Panc1 (cell line): Measurements from ENCODE around the gene KANK4. TPM values are rescaled to one million over a fixed set of nuclear protein-coding genes. Genes with fewer than 3 reads are reported as not detected.

Experiments used
- ATAC-seq: fragments of 200-7000 bp; cut with Tn5 transposase; 2 replicates; pipeline ENCODE4 v1.9.1; 2020; ENCODE audit warnings: mild to moderate bottlenecking, moderate library complexity
- BruUV-seq: library from RNA; stranded (reverse); fragments of 400-500 nt; replicated peaks from 2 replicates; lab custom pipeline; 2021; lab: Mats Ljungman, UMichigan
- CTCF ChIA-PET: fragments of 300-600 bp; sonication (Branson Sonifier 250); formaldehyde crosslinking; loops from one replicate; lab custom pipeline; 2022; ENCODE audit warnings: antibody characterized with exemption; lab: Charles Lee
- POLR2A ChIA-PET: fragments of 300-600 bp; sonication (Branson Sonifier 250); formaldehyde crosslinking; loops from one replicate; lab custom pipeline; 2022; ENCODE audit warnings: antibody characterized with exemption; lab: Charles Lee
- DNase-seq: peaks from one replicate; pipeline ENCODE4 v3.0.0-alpha.2; 2010; ENCODE audit warnings: low read depth, low spot score
- H3K27ac ChIP-seq: 2 replicates; pipeline ENCODE4 v1.5.1; 2011; ENCODE audit warnings: mild to moderate bottlenecking, low read length, inconsistent platforms
- H3K27me3 ChIP-seq: fragments of 200-500 bp; sonication (Bioruptor generic); 2 replicates; pipeline ENCODE4 v1.6.0; 2014; ENCODE audit warnings: low read length, inconsistent platforms; ENCODE audit not compliant: control insufficient read depth, insufficient read depth
- H3K36me3 ChIP-seq: fragments of 200-500 bp; sonication (Bioruptor generic); 2 replicates; pipeline ENCODE4 v1.5.1; 2014; ENCODE audit warnings: inconsistent platforms, mild to moderate bottlenecking, low read length, moderate library complexity; ENCODE audit not compliant: control insufficient read depth, insufficient read depth
- H3K4me1 ChIP-seq: 2 replicates; pipeline ENCODE4 v1.5.1; 2011; ENCODE audit warnings: inconsistent platforms, mild to moderate bottlenecking, low read length, moderate library complexity; ENCODE audit not compliant: control insufficient read depth, insufficient read depth
- H3K4me3 ChIP-seq, 2 experiments: 2 replicates each; pipeline ENCODE4 v1.5.1; 2011 to 2012; ENCODE audit warnings: low read depth in 2 of 2, low read length in 2 of 2, mild to moderate bottlenecking in 2 of 2, inconsistent platforms in 1 of 2, moderate library complexity in 1 of 2
- H3K9me3 ChIP-seq: fragments of 200-500 bp; sonication (Bioruptor generic); 2 replicates; pipeline ENCODE4 v1.5.1; 2014; ENCODE audit warnings: low read depth, mild to moderate bottlenecking, inconsistent platforms, low read length, moderate library complexity; ENCODE audit not compliant: control insufficient read depth, insufficient read depth
- POLR2AphosphoS5 ChIP-seq: IDR thresholded peaks from 2 replicates; pipeline ENCODE4 v1.6.1; 2012; ENCODE audit warnings: mild to moderate bottlenecking, low read depth, low read length, moderate library complexity
- SIN3A ChIP-seq: IDR thresholded peaks from 2 replicates; pipeline ENCODE4 v1.6.1; 2012; ENCODE audit warnings: low read depth, mild to moderate bottlenecking, low read length, moderate library complexity, borderline replicate concordance; ENCODE audit not compliant: insufficient read depth
- TCF7L2 ChIP-seq: IDR thresholded peaks from 2 replicates; pipeline ENCODE4 v1.6.1; 2011; ENCODE audit warnings: mild to moderate bottlenecking, low read depth, low read length, inconsistent platforms
- in situ Hi-C: cut with HindIII; loops from 2 replicates; pipeline ENCODE4 v1.10.0; 2016; ENCODE audit warnings: low sequenced_read_pairs, low pct_unique_long_range_greater_than_20kb
- intact Hi-C: fragments of 100-400 bp; cut with micrococcal nuclease; formaldehyde crosslinking; loops from one replicate; pipeline ENCODE4 v1.10.0; 2022; ENCODE audit not compliant: unreplicated experiment
- total RNA-seq: library from RNA; stranded (reverse); gene quantifications from one replicate; pipeline ENCODE4 v1.2.1, GENCODE V29; 2021; ENCODE audit not compliant: unreplicated experiment
- TF ChIP-seq, protein P1 (sequence below), 2 experiments: IDR thresholded peaks; 2 replicates each; pipeline ENCODE4 v1.6.1; 2011 to 2012; ENCODE audit warnings: low read depth in 2 of 2, control low read depth in 1 of 2, low read length in 1 of 2, mild to moderate bottlenecking in 1 of 2, moderate library complexity in 1 of 2; ENCODE audit not compliant: insufficient read depth in 1 of 2
- TF ChIP-seq, protein P2 (sequence below): fragments of 450-650 bp; IDR thresholded peaks from 2 replicates; pipeline ENCODE4 v1.5.1; 2017; ENCODE audit warnings: mild to moderate bottlenecking

Gene KANK4
- total RNA-seq, 1 experiment from 2014 or later: 0.18 TPM

DNA sequence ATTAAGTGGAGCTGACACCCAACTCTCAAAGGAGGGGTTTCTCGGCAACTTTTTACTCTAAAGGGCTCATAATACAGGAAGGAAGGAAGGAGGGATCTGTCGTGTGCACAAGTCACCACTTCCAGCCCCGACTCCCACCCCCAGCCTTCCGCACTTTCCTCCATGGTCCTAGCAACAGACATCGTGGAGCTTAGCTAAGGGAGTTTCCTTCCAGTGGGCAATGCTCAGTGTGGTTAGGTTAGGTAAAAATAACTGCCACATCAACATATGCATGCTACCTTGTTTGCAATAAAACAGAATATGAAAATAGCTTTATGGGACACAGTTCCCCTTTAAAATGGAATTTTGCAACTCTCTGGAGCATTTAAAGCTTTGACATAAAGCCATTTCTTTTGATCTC lies 35.2 kb downstream of the KANK4 start:
- TF ChIP-seq TCF7L2 (no peak), SIN3A (no peak), POLR2AphosphoS5 (no peak)
- TF ChIP-seq, protein P1, sequence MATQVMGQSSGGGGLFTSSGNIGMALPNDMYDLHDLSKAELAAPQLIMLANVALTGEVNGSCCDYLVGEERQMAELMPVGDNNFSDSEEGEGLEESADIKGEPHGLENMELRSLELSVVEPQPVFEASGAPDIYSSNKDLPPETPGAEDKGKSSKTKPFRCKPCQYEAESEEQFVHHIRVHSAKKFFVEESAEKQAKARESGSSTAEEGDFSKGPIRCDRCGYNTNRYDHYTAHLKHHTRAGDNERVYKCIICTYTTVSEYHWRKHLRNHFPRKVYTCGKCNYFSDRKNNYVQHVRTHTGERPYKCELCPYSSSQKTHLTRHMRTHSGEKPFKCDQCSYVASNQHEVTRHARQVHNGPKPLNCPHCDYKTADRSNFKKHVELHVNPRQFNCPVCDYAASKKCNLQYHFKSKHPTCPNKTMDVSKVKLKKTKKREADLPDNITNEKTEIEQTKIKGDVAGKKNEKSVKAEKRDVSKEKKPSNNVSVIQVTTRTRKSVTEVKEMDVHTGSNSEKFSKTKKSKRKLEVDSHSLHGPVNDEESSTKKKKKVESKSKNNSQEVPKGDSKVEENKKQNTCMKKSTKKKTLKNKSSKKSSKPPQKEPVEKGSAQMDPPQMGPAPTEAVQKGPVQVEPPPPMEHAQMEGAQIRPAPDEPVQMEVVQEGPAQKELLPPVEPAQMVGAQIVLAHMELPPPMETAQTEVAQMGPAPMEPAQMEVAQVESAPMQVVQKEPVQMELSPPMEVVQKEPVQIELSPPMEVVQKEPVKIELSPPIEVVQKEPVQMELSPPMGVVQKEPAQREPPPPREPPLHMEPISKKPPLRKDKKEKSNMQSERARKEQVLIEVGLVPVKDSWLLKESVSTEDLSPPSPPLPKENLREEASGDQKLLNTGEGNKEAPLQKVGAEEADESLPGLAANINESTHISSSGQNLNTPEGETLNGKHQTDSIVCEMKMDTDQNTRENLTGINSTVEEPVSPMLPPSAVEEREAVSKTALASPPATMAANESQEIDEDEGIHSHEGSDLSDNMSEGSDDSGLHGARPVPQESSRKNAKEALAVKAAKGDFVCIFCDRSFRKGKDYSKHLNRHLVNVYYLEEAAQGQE (IDR thresholded peaks at IDR 0.05; ENCODE audit: insufficient read depth in 1 of 2, low read depth in 2 of 2, low read length in 1 of 2): no peak
- TF ChIP-seq, protein P2, sequence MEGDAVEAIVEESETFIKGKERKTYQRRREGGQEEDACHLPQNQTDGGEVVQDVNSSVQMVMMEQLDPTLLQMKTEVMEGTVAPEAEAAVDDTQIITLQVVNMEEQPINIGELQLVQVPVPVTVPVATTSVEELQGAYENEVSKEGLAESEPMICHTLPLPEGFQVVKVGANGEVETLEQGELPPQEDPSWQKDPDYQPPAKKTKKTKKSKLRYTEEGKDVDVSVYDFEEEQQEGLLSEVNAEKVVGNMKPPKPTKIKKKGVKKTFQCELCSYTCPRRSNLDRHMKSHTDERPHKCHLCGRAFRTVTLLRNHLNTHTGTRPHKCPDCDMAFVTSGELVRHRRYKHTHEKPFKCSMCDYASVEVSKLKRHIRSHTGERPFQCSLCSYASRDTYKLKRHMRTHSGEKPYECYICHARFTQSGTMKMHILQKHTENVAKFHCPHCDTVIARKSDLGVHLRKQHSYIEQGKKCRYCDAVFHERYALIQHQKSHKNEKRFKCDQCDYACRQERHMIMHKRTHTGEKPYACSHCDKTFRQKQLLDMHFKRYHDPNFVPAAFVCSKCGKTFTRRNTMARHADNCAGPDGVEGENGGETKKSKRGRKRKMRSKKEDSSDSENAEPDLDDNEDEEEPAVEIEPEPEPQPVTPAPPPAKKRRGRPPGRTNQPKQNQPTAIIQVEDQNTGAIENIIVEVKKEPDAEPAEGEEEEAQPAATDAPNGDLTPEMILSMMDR: no peak
- no TSS peak for BruUV-seq
- CTCF ChIA-PET: no interaction called here
- Histone ChIP-seq H3K27me3 (peaks cover 20% of the 10 kb centered on the region), H3K36me3 (no peaks in the 10 kb centered on the region), H3K27ac (no peak overlapping the region), H3K4me3 (no peak overlapping the region), H3K9me3 (no peaks in the 10 kb centered on the region), H3K4me1 (peaks cover 5% of the 10 kb centered on the region)
- DNase-seq: no peak
- POLR2A ChIA-PET: no interaction called here
- intact Hi-C loops (no loop called here), in situ Hi-C loops (no loop called here)
- ATAC-seq: no peak

DNA sequence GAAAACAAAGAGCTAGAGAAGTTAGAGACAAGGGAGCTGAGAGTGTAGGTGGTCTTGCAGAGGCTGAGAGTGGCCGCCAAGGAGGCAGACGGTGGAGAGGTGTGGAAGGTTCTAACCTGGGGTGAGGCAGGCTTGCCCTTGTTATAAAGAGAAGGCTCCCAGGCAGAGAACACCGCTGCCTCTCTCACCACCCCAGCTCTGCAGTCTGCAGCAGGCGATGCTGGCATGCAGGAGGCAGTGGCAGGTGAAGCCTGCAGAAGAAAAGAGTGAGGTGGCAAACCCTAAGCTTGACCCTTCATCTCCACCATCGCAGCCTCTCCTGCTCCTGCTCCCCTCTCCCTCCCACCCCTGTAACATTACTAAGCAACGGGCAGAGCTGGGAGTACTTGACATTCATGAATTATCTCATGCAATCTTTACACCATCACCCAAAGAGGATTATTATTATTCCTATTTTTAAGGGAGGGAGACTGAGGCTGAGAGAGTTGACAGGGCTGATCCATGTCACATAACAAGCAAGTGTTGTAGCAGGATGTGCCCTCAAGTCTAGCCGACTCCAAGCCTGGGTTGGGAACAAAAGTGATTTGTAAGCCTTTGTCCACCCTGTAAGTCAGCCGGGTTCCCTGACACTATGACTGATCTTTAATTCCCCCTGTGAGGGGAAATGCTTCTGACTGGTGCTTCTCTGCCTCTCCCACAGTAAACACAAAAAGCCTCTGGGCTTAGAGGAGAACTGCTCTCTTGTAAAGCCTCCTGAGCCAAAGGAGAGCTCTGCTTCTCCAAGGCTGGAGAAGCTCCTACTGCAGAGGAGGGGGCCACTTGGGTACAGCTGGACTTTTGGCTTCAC lies 36.1 kb downstream of the KANK4 start:
- Histone ChIP-seq H3K4me1 (peaks cover 5% of the 10 kb centered on the region), H3K36me3 (no peaks in the 10 kb centered on the region), H3K27me3 (peaks cover 20% of the 10 kb centered on the region), H3K9me3 (no peaks in the 10 kb centered on the region), H3K4me3 (no peak overlapping the region), H3K27ac (no peak overlapping the region)
- POLR2A ChIA-PET: no interaction called here
- CTCF ChIA-PET: no interaction called here
- DNase-seq (no peak), ATAC-seq (no peak)
- TF ChIP-seq SIN3A (no peak), TCF7L2 (no peak), POLR2AphosphoS5 (no peak)
- TF ChIP-seq, protein P2: no peak
- TF ChIP-seq, protein P1 (IDR thresholded peaks at IDR 0.05; ENCODE audit: insufficient read depth in 1 of 2, low read depth in 2 of 2, low read length in 1 of 2): no peak
- BruUV-seq: no TSS peak
- intact Hi-C loops: no loop called here
- in situ Hi-C loops: no loop called here
